IPS-NIHi11 (cell line): ENCODE data around the gene TMEM235.

Experiments
- DNase-seq: peaks from one replicate; pipeline ENCODE4 v3.0.0; 2012; ENCODE audit warnings: mixed read lengths, low spot score

TMEM235 gene

DNA sequence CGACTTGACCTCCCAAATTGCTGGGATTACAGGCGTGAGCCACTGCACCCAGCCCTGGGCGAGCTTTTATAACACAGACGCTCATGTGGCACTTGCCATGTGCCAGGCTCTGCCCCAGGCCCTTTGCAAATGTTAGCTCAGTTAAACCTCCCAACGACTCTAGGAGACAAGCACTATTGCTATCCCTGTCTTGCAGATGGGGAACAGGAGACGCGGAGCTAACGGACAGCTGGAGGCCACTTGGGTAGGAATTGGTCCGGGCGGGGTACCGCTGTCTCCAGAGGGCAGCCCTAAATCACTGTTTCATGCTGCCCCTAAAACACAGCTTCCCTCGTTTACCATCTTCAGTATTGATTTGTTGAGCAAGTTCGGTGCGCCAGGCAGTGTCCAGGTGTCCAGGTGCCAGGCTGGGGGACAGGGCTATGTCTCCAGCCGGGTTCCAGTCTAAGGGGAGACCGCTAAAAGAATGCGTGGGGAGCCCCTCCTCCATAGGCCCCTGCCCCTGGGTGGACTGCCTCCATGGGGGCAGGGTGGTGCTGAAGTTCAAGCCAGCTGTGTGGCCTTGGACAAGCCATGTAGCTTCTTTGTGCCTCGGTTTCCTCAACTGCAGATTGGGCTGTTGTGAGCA, 23.7 kb downstream of the TMEM235 start:
- no peak for DNase-seq

DNA sequence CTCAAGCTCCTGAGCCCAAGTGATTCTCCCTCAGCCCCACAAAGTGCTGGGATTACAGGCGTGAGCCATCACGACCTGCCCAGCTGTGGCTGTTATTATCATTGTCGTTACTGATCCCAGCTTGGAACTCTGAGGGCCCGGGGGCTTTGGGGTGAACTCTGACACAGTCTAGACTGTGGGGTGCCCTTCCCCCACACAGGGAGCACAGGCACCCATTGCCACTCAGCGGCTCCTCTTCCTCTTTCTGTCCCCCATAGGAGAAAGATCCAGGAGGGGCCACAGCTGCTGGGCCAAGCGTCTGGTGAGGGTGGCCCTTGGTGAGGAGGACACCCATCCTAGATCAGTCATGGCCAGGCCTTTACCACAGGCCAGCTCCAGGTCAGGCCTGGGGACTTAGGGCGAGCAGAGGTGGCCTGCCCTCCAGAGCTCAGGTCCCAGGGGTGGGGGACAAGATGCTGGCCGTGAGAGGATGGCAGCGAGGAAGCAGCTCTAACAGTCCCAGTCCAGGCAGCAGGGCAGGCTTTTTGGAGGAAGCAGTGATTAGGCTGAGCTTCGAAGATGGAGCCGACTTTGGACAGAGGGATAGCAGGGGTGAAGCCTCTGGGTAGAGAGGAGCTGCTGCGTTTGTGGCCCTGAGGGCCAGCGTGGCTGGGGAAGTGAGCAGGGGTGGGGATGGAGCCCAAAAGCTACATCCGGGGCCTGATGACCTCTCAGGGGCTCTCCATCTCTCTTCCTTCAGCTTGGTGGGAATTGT, 24.7 kb downstream of the TMEM235 start:
- DNase-seq = no peak

DNA sequence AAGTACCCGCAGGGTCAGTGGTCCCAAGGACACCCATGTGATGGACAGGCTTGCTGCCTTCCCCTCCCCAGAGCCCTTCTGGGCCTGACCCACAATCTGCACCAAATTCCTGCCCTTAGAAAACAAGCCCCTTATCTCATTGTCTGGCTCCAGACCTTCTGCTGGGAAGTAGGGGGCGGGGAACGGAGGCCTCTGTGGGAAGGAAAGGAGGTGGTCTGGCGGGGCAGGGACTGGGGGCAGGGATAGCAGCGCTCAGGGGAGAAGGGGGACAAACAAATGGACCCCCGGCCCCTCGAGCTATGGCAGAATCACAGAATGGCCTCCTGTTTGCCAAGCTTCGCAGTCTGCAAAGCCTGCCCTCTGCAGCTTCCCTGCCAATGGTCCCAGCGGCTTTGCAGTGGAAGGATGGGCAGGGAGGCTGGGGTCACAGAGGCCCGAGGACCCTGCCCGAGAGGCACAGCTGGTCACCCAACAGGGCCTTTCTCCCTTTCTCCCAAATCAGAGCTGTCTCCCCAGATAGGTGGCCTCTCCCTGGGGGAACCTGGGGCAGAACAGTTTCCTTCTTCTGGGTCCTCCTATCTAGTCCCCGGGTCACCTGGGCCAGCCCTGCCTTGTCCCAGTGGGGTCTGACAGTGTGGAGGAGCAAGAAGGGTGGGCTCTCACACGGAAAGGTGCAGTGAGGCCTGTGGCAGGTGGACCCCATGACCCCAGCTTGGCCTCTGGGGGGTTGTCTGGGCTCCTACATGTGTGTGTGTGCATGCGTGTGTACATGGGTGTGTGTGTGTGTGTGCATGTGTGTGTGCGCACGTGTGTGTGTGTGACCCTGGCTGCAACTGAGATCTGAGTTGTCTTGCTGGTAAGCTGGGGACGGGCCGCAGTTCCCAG, 25.5 kb downstream of the TMEM235 start:
- DNase-seq = no peak

GRCh38 chr17:78257810-78258322, 26.4 kb downstream of the TMEM235 start:
- no peak for DNase-seq

DNA sequence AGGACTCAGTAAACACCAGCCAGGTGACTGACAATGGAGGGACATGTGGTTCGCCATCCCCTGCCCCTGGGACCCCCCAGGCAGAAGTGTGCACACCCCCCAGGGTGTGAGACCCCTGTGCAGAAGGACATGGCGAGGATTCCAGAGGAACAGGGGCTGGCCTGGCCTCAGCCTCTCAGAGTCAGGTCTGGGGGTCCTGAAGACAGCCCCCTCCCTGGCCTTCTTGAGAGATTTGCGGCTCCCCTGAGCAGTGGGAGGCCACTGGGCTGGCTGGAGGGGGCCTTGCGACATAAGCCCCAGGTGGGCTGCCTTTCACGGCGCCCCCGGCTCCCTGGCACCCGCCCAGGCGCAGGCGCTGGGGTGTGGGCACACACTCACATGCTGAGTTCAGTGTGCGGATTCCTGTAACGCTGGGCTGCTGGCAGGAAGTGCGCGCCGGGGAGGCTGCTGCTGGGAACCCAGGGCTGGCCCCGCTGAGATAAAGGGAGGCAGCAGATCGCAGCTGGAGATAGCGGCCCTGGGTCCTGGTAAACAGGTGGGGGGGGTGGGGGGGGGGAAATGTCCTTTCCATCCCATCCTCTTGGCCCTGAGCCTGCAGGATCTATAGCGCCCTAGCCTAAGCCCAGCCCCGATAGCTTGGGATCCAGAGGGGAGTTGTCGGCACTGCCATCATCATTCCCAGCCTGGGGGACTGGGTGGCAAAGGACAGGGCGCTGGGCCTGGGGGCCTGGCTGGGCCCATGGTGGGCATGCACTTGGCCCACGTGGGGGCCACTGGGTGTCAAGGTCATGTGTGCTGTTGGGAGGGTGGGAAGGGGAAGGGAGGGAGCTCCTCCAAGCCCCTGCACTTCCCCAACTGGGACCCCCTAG, 27.1 kb downstream of the TMEM235 start:
- DNase-seq = no peak

DNA sequence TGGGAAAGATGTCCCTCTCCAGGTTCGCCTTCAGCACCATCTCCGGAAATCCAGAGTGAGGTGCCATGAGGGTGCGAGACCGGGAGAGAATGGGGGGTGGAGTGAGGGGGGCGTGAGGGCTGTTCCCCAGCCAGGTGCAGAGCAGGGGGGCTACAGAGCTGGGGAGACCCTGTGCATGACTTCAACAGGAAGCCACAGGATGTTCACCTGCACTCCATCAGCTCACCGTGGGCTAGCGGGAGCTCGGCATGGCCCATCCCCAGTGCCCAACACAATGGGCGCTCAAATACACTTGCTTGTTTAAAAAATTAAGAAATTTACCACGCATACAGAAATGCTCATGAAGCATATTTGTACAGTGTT, 27.7 kb downstream of the TMEM235 start:
- no peak for DNase-seq

GRCh38 chr17:78263063-78263735, 31.8 kb downstream of the TMEM235 start:
- no peak for DNase-seq

DNA sequence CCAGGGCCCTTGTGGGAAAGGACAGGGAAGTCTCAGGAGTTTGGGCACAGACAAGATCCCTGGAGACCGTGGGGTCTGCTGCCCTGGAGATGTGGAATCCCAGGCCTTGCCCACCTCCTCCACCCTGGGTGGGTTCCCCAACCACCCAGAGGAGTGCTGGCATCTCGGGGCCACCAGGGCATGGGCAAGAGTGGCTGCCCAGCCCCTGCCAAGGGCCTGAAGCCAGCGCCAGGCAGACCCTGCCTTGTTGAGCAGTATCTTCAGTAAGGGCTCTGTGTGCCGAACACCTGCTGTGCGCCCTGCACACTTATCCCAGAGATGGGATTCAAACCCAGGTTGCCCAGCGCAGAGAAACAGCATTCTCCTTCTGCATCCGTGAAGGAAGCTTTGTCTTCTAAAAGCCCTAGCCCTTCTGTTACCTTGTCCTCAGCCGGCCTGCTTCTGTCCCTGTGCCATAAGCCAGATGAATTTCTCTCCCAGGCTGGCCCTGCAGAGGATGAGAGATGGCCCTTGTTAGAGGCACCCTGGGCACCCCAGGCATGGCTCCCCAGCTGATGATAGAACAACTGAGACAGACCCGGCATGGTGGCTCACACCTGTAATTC, 32.4 kb downstream of the TMEM235 start:
- DNase-seq = no peak

GRCh38 chr17:78264590-78264989, 33.2 kb downstream of the TMEM235 start:
- DNase-seq = no peak

GRCh38 chr17:78265121-78265520, 33.7 kb downstream of the TMEM235 start:
- no peak for DNase-seq

DNA sequence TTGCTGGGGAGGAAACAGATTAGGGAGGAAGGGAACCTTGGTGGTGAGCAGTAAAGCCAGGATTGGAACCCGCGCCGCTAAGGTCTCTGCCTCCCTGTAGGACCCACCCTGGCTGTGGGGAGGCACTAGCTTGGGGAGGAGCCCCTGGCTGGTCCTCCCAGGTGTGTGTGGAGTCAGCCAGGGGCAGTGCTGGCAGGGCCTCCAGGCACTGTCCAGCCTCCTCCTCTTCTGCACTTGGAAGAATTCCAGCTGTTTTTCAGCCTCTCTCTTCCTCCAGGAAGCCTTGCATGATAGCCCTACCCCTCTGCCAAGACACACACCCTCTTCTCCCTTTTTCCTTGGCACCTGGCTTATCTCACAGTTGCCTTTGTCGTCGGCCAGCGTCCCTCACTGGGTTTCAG, 34.8 kb downstream of the TMEM235 start:
- no peak for DNase-seq

DNA sequence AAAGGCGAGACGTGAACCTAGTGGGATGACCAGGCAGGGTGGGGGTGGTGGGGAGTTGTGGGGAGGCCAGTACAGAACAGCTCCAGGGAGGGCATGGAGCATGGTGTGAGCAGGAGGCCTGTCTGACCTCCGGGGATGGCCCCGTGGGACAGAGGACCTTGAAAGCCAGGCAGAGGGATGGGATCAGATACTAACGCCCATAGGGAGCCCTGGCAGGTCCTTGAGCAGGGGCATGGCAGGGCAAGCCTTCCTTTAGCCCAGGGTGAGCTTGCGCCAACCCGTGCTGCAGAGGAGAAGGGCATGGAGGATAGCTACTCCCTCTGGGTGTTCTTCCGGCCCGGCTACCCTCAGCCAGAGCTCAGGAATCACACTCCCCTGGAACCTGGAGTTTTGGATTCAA, 35.3 kb downstream of the TMEM235 start:
- DNase-seq = no peak

- DNase-seq = no peak
These were observed 36.0 kb downstream of the TMEM235 start for GRCh38 chr17:78267253-78268073.

- no peak for DNase-seq
These were observed 36.9 kb downstream of the TMEM235 start for GRCh38 chr17:78268191-78268874.

DNA sequence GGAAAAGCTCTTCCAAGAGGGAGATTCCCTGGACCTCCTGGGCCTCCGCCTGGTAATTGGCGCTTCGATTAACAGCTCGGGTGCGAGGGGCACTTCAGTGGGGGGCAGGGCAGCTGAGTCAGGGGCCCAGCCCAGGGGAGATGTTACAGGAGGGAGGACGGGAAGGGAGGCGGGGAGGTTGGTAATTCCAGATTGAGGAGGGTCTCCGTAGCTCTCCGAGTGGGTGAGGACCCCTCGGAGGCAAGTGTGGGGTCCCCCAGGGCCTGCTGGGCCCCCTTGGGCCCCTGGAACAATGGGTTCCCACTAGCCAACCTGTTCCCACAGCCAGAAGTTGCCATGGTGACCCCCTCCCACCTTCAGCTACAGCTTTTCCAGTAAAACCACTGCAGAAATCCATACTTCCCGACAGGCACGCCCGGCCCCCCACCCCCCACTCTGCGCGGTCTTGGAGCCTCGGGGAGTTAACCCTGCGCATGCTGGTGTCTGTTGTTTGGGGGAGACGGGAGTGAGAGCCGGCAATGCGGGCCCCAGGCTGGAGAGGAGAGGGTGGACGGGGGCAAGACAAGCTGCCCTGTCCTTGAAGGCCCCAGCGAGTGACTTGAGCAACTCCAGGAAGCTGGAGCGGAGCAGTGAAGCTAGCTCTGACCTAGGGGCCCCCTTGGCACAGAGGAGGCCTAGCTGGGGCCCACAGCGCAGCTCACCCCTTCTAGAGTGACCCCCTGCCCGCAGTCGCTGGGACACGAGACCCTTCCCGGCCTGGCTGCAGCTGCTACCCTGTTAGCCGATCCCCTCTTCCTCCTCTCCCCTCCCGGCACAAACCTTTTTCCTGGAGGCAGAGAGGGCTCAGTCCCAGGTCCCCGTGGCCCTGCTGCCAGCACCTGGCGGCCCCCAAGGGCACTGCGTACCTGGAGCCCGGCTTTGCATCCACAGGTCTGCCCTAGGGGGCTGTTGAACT, 37.8 kb downstream of the TMEM235 start:
- no peak for DNase-seq

GRCh38 chr17:78269955-78270381, 38.5 kb downstream of the TMEM235 start:
- DNase-seq = no peak

GRCh38 chr17:78271419-78272170, 40.2 kb downstream of the TMEM235 start:
- DNase-seq = no peak
